DMS53 (cell line): ENCODE data around the gene RARA.

Experiments
- DNase-seq: peaks from one replicate; lab custom pipeline; 2025; lab: John Stamatoyannopoulos, UW

RARA gene

GRCh38 chr17:40345994-40346764 is 37.2 kb downstream of the RARA start:
- no peak for DNase-seq

- no peak for DNase-seq
Measured at GRCh38 chr17:40346765-40347158, 37.8 kb downstream of the RARA start.

DNA sequence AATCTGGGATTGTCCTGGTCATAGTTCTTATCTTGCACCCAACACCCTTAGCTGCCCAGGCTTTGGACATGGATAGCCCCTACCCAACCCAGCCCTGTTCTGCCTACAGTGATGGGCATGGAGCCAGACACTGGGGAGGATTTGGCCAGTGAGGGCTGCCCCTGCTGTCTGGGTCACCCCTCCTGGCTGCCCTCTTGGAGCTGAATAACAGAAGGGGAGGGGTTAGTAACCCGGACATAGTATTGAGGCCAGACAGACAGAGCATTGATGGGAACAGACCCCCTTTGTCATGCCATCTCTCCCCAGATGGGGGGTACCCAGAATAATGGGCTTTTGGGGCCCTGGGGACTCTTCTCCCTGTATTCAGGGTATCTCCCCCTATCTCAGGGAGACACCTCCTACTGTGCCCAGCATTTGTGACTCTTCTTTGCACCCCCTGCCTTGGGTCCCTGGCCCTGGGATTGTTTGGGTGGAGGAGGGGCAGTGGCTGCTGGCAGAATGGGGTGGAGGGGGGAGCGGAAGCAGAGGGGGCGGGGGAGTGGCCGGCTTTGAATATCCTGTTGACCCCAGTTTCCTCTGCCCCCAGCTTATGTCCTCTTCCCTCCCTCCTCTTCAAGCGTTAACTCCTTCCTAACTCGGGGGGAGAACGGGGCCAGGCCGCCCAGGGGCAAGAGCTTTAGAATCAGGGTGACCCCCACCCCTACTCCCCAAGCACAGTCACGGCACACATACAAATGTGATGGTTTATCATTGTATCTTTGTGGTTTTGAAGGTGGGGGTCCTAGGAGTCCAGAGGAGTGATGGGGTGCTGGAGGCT is 38.5 kb downstream of the RARA start:
- no peak for DNase-seq

GRCh38 chr17:40348136-40348504 is 39.1 kb downstream of the RARA start:
- DNase-seq, result no peak

GRCh38 chr17:40348562-40349476 is 39.8 kb downstream of the RARA start:
- DNase-seq, result no peak

DNA sequence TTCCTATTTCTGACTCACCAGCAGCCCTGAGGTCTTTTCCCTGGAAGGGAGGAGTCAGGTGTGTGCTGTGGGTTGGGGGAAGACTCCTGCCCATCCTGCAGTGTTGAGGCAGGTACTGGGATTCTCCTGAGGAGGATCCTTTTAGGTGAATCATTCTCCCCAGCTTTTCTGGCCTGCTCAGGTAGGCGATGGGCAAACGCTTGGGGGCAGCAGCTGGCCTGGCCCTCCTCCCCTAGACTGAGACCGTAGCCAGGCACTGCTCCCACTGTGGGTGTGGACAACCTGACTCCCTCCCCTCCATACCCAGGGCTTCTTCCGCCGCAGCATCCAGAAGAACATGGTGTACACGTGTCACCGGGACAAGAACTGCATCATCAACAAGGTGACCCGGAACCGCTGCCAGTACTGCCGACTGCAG is 40.5 kb downstream of the RARA start:
- no peak for DNase-seq

GRCh38 chr17:40349895-40350688 is 41.1 kb downstream of the RARA start:
- no peak for DNase-seq

GRCh38 chr17:40350689-40351358 is 41.8 kb downstream of the RARA start:
- DNase-seq, result no peak

DNA sequence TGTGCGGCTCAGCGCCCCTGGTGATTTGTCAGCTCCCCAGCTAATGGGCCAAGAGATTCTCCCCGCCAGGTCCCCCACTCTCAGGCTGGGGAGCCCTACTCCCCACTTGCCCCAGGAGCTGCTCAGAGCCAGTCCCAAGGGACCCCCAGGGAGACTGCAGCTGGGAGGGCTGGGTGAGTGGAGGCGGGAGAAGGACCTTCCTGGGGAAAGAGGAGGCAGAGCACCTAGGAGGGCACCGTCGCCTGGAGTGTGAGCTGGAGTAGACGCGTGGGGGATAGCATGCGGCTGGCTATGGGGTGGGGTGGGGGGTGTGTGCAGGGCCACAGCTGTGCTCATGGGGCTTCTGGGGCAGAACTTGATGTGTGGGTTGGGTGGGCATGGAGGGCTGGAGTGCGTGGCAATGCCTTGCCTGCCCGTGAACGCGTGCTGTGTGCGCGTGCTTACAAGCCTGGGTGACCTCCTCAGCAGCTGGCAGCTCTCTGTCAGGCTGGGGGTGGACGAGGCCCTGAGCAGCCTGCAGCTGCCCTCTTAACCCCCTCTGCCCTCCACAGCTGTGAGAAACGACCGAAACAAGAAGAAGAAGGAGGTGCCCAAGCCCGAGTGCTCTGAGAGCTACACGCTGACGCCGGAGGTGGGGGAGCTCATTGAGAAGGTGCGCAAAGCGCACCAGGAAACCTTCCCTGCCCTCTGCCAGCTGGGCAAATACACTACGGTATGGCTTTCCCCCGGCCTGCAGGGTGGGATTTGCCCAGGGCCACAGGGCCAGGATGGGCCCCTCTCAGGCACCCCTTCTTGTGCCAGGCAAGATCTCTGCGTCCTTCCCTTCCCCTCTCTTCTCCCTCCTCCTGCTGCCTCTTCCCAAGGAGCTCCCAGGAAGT is 42.6 kb downstream of the RARA start:
- DNase-seq, result no peak

- DNase-seq, result no peak
Measured at GRCh38 chr17:40352237-40352778, 43.3 kb downstream of the RARA start.

GRCh38 chr17:40352779-40353394 is 43.9 kb downstream of the RARA start:
- no peak for DNase-seq

DNA sequence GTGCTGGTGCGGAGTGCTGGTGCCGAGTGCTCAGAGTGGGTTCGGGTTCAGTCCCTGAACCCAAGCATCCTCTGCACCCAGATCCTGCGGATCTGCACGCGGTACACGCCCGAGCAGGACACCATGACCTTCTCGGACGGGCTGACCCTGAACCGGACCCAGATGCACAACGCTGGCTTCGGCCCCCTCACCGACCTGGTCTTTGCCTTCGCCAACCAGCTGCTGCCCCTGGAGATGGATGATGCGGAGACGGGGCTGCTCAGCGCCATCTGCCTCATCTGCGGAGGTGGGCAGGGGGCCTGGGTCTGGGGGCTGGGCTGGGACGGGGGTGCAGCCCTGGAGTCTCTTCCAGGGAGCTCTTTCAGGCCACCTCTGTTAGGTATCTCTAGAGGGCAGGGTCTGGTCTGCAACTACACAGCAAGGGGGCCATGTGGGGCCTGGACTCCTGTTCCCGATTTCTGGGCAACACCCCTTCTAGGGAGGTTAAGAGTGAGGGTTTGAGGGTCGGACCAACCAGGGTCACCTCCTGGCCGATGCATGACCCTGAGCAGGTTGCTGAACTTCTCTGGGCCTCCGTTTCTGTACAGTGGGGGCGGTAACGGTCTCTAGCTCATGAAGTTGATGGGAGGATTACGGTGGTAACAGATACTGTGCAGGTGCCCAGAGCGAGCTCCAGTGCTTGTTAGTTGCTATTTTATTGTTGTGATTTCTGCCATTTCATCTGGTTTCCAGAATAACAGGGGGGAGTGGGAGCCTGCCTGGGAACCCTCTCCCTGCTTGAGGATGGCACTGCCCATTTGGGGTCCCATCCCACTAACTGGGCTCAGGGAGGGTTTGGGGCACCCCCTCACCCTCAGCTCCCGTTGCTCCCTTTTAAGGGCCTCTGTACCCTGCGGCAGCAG is 45.5 kb downstream of the RARA start:
- DNase-seq, result peak; percentile 37

- DNase-seq, result peak; percentile 68
Measured at GRCh38 chr17:40355123-40355803, 46.3 kb downstream of the RARA start.

DNA sequence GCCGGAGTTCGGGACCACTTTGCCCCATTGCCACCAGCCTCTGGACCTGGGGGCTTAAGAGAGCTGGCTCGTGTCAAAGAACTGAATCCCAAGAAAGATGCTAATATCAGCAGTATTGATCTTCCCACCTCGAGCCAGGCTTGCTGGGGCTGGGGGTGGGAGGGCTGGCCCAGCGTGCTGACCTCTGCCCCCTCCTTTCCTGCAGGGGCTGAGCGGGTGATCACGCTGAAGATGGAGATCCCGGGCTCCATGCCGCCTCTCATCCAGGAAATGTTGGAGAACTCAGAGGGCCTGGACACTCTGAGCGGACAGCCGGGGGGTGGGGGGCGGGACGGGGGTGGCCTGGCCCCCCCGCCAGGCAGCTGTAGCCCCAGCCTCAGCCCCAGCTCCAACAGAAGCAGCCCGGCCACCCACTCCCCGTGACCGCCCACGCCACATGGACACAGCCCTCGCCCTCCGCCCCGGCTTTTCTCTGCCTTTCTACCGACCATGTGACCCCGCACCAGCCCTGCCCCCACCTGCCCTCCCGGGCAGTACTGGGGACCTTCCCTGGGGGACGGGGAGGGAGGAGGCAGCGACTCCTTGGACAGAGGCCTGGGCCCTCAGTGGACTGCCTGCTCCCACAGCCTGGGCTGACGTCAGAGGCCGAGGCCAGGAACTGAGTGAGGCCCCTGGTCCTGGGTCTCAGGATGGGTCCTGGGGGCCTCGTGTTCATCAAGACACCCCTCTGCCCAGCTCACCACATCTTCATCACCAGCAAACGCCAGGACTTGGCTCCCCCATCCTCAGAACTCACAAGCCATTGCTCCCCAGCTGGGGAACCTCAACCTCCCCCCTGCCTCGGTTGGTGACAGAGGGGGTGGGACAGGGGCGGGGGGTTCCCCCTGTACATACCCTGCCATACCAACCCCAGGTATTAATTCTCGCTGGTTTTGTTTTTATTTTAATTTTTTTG is 47.1 kb downstream of the RARA start:
- no peak for DNase-seq

- no peak for DNase-seq
Measured at GRCh38 chr17:40356990-40357881, 48.3 kb downstream of the RARA start.
